AG20443 (cell line): ENCODE measurements around the gene AKT1.

Experiments used
- DNase-seq: peaks from one replicate; pipeline ENCODE4 v3.0.0; 2012; ENCODE audit warnings: low spot score, mixed read lengths

Gene AKT1

GRCh38 chr14:104786091-104786586 is 9.4 kb downstream of the AKT1 start:
- no peak for DNase-seq

DNA sequence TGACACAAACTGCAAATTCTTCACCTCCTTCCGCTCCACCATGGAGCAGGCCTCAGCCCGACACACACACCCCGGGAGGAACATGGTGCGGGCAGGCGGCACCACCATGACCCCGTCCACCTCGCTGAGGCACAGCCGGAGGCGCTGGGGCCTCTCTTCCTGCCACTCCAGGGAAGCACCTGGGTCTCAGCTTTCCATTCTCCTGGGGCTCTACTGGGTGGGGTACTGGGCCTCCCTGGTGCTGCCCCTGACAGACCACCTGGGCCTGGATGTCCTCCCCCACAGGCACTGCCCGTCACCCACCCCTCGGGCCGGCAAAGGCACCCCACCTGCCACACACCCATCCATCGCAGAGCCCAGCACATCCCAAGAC is 9.9 kb downstream of the AKT1 start:
- no peak for DNase-seq

DNA sequence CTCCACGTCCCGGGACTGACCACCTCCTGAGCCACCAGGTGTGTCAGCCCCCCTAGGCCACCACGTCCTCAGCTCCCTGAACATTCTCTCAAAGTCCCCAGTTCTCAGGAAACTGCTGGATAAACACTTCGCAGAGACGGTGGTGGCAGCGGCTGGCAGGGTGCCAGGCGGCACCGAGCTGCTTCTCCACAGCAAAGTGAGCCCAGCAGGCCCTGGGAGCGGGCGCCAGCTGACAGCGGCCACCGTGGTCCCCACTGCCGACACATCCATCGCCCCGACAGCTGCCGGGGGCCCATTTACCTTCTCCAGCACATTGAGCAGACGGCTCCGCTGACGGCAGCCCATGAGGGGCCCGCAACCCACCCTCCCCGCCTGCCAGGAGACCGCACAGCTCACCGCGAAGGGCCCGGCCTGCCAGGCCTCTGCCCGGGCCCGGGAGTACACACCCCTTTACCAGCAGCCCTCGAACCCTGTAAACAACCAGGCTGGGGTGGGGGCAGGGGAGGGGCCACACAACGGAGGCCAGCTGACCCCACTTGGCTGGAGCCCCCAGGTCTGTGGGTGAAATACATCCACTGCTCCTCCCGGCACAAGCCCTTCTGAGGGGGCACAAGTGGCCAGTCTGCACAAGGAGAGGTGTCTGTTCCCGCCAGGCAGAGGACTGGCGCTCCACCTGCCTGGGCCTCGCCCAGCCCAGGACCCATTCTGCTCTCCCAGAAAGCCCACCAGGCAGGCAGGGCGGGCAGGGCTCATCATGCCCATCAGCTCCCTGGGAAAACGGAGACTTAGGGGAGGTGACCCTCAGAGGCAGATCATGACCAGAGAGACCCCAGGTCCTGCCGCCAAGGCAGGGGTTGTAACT is 10.5 kb downstream of the AKT1 start:
- DNase-seq = no peak

- DNase-seq = no peak
These were observed 11.4 kb downstream of the AKT1 start for GRCh38 chr14:104784218-104784568.

GRCh38 chr14:104783484-104784217 is 11.9 kb downstream of the AKT1 start:
- DNase-seq = no peak

DNA sequence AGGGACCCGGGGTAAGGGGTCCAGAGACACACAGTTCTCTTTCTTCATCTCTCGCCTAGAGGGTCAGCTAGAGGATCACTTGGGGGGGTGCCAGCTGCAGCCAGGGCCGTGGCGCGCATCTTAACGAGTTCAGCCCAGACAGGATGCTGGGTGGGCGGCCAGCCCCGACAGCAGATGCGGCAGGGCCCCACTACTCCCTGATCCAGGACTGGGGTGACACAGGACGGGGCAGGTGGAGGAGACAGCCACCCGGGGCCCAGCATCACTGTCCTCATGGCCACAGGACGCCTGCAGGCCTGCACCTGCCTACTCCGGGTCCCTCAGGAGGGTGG is 12.8 kb downstream of the AKT1 start:
- no peak for DNase-seq

GRCh38 chr14:104782086-104782807 is 13.3 kb downstream of the AKT1 start:
- no peak for DNase-seq

GRCh38 chr14:104781271-104782077 is 14.1 kb downstream of the AKT1 start:
- no peak for DNase-seq

- no peak for DNase-seq
These were observed 15.0 kb downstream of the AKT1 start for GRCh38 chr14:104780513-104781030.

DNA sequence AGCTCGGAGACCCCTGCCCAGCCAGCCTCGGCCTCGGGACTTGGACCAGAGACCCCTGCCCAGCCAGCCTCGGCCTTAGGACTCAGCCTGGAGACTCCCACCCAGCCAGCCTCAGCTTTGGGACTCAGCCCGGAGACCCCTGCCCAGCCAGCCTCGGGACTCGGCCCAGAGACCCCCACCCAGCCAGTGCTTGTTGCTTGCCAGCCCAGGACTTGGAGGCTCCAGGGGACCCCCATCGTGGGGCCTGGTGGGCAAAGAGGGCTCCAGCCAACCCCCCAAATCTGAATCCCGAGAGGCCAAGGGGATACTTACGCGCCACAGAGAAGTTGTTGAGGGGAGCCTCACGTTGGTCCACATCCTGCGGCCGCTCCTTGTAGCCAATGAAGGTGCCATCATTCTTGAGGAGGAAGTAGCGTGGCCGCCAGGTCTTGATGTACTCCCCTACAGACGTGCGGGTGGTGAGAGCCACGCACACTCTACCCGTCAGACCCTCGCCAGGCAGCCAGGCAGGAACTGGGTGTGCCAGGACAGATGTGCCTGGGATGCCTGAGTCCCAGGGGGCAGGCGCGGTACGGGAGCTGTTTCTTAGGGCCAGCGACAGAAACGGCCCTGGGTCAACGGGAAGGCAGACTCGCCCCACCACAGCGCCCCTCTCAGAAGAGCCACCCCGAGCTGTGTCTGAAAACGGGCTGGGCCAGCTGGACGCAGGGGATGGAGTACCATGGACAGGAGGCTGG is 15.6 kb downstream of the AKT1 start:
- no peak for DNase-seq

DNA sequence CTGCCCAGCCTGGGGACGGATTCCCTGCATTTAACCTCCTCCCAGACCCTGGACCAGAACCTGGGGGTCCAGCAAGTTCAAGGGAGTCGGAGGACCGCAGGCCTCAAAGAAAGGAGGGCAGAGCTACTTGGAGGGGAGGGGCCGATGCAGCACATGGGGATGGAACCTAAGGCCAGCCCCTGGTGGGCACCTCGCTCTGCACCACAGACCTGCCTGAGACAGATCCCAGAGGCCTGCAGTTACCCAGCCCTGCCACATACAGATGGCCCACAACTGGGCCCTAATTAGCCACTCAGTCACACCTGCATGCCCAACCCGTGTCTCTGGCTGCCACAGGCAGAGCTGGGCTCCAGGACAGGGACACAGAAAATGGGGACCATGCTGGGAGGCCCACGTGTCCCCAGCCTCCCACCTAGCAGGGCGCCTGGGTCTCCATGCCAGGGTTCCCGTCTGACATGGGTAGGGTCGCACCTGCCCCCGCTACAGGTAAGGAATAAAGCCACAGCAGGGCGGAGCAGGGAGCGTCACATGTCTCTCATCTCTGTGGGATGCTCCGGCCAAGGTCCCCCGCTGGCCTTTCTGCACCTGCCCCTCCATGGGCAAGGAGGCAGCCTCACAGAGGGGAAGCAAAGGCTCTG is 16.7 kb downstream of the AKT1 start:
- DNase-seq = no peak

DNA sequence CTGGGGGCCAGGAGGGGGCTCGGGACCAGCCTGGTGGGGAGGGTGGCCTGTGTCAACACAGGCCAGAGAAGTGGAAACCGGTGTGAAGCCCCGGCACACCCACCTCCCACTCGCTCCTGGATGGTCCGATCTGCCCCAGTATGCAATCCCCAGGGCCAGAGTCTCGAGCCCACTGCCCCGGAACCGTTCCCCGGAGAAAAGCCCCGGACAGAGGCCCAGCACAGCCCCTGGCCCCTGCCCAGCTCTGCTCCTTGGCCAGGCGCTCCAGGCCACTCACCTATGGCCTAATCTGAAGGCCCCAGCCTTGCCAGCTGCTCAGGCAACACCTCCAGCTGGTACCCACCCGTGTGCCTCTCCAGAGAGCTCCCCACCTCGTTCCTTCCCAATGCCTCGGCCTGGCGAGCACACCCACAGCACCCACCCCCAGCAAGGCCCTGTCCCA is 17.7 kb downstream of the AKT1 start:
- DNase-seq = no peak

GRCh38 chr14:104776961-104777807 is 18.4 kb downstream of the AKT1 start:
- no peak for DNase-seq

GRCh38 chr14:104776481-104776880 is 19.1 kb downstream of the AKT1 start:
- no peak for DNase-seq

DNA sequence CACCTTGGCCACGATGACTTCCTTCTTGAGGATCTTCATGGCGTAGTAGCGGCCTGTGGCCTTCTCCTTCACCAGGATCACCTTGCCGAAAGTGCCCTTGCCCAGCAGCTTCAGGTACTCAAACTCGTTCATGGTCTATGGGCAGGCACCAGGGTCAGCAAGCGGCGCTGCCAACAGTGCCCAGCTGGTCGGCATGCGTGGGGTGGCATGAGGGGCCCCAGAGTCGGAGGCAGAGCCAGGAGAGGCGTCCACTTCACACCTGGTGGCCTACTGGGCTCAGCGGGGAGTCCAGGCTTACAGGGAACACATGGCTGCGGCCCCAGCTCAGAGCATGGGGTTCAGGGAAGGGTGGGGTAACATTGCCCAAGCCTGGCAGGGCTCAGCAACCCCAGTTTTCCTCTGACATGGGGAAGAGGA is 20.5 kb downstream of the AKT1 start:
- DNase-seq = no peak

DNA sequence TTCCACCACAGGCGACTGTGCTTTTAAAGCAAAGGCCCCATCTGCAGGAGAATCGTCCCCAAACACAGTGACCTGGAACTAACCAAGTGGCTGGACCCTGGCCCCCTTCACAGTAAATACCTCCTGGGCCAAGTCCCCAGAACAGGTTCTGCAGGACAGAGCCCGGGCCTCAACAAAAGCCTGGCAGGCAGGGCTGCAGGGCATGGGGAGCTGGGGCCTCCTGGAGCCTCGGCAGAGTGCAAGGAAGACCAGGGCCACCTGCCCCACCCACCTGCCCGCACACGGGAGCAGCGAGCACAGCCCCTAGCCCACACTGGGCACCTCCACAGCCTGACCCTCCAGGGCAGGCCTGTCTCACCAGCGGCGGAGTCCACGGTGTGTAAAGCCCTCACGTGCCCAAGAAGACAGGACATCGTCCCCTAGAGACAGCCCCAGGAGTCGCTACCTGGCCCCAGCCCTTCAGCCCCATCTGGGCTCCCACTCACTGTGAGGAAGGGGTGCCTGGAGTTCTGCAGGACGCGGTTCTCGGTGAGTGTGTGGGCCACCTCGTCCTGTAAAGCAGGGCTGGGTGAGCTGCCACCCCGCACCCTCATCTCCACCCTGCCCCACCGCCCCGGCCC is 21.0 kb downstream of the AKT1 start:
- no peak for DNase-seq

DNA sequence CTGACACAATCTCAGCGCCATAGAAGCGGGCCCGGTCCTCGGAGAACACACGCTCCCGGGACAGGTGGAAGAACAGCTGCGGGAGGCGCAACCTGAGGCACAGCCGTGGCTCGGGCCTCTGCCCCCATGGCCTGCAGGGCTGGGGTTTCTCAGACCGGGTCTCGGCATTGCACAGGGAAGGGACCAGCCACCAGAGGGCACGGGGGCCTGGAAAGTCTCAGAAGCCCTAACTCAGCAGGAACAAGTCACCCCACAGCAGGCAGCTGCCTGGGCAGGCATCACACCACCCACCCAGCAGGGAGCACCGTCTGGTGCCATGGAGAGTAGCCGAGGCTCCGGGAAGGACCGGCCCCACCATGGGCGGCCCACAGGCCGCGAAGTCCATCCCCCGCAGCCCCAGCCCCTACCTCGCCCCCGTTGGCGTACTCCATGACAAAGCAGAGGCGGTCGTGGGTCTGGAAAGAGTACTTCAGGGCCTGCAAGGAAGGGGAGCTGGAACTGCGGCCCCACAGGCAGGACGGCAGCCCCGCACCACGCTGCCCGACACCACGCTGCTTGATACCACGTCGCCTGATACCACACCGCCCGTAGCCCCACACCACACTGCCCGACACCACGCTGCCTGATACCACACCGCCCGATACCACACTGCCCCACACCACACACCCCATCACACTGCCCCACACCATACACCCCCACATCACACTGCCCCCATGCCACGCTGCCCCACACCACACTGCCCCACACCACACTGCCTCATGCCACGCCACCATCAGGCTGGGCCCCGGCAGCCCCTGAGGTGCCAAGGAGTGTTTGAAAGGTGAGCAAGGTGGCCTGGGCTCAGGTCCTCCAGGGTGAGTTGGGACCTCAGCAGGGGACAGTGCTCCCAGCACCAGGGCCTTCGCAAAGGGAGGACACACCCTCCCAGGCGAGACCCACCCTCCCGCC is 21.8 kb downstream of the AKT1 start:
- no peak for DNase-seq
